Loucy (cell line): Measurements from ENCODE around the gene PGAP6.
"Not testable (repeated sequence)": the region's sequence is repeated elsewhere in the genome, so short reads cannot be mapped to it uniquely, and the experiment has no call there.

Experiments used
- H2AFZ ChIP-seq: fragments of 200-600 bp; sonication (generic); 2 replicates; pipeline ENCODE4 v1.6.0; 2016; ENCODE audit warnings: antibody characterized with exemption, mild to moderate bottlenecking, low read length, moderate library complexity
- H3F3A ChIP-seq: fragments of 200-600 bp; 2 replicates; pipeline ENCODE4 v1.6.0; 2016; ENCODE audit warnings: antibody characterized with exemption, low read depth, mild to moderate bottlenecking
- H3K27me3 ChIP-seq: fragments of 200-600 bp; sonication (generic); 2 replicates; pipeline ENCODE4 v1.6.1; 2014; ENCODE audit warnings: low read length, mild to moderate bottlenecking; ENCODE audit not compliant: insufficient read depth, poor library complexity, severe bottlenecking
- H3K36me3 ChIP-seq: fragments of 200-600 bp; sonication (generic); 2 replicates; pipeline ENCODE4 v1.6.1; 2016; ENCODE audit warnings: low read length; ENCODE audit not compliant: insufficient read depth
- H3K4me1 ChIP-seq: fragments of 200-600 bp; sonication (generic); 2 replicates; pipeline ENCODE4 v1.5.1; 2014; ENCODE audit warnings: low read length, mild to moderate bottlenecking; ENCODE audit not compliant: insufficient read depth, poor library complexity, severe bottlenecking
- H3K4me2 ChIP-seq: fragments of 200-600 bp; sonication (generic); 2 replicates; pipeline ENCODE4 v1.6.0; 2014; ENCODE audit warnings: antibody characterized with exemption, low read length, low read depth, mild to moderate bottlenecking; ENCODE audit not compliant: poor library complexity, severe bottlenecking
- H3K4me3 ChIP-seq: fragments of 200-600 bp; sonication (generic); 2 replicates; pipeline ENCODE4 v1.5.1; 2014; ENCODE audit warnings: low read length, mild to moderate bottlenecking, mixed read lengths; ENCODE audit not compliant: poor library complexity, severe bottlenecking
- H3K79me2 ChIP-seq: fragments of 200-600 bp; sonication (generic); 2 replicates; pipeline ENCODE4 v1.6.1; 2014; ENCODE audit warnings: low read length; ENCODE audit not compliant: insufficient read depth
- H3K9ac ChIP-seq: fragments of 200-600 bp; sonication (generic); 2 replicates; pipeline ENCODE4 v1.6.0; 2014; ENCODE audit warnings: mild to moderate bottlenecking, low read depth, low read length, moderate library complexity; ENCODE audit not compliant: poor library complexity, severe bottlenecking
- H3K9me2 ChIP-seq: fragments of 200-600 bp; sonication (generic); replicated peaks from 2 replicates; pipeline ENCODE4 v1.6.1; 2016; ENCODE audit warnings: low read depth, low read length, mixed read lengths
- H3K9me3 ChIP-seq: fragments of 200-600 bp; sonication (generic); 2 replicates; pipeline ENCODE4 v1.6.1; 2014; ENCODE audit warnings: mild to moderate bottlenecking, antibody characterized with exemption, low read length, low read depth; ENCODE audit not compliant: insufficient read depth
- H4K20me1 ChIP-seq: fragments of 200-600 bp; sonication (generic); 2 replicates; pipeline ENCODE4 v1.6.0; 2014; ENCODE audit warnings: antibody characterized with exemption, low read length, mild to moderate bottlenecking; ENCODE audit not compliant: insufficient read depth, poor library complexity, severe bottlenecking
- EZH2phosphoT487 ChIP-seq: fragments of 200-600 bp; IDR thresholded peaks from 2 replicates; pipeline ENCODE4 v1.6.1; 2018; ENCODE audit warnings: antibody characterized with exemption, mild to moderate bottlenecking, moderate library complexity, borderline replicate concordance
- TF ChIP-seq, protein P1 (sequence below): fragments of 200-600 bp; sonication (generic); conservative IDR thresholded peaks from 2 replicates; pipeline ENCODE4 v1.5.1; 2014; ENCODE audit warnings: mild to moderate bottlenecking, antibody characterized with exemption, low read length

The PGAP6 gene

DNA sequence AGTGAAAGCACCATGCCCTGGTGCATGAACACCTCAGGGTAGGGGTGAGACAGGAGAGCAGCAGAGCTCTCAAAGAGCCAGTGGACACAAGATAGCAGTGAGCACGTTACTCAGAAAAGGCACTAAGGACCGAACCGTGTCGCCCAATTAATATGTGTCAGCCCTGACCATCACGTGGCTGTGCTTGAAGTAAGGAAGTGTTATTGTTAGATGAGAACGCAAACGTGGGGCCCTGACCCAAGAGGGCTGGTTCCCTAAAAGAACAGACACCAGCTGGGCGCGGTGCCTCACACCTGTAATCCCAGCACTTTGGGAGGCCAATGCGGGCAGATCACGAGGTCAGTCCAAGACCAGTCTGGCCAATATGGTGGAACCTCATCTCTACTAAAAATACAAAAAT, 45.5 kb downstream of the PGAP6 start:
- Histone ChIP-seq H4K20me1 (no peaks in the 10 kb centered on the region), H3F3A (no peaks in the 10 kb centered on the region), H3K4me2 (no peak overlapping the region)

DNA sequence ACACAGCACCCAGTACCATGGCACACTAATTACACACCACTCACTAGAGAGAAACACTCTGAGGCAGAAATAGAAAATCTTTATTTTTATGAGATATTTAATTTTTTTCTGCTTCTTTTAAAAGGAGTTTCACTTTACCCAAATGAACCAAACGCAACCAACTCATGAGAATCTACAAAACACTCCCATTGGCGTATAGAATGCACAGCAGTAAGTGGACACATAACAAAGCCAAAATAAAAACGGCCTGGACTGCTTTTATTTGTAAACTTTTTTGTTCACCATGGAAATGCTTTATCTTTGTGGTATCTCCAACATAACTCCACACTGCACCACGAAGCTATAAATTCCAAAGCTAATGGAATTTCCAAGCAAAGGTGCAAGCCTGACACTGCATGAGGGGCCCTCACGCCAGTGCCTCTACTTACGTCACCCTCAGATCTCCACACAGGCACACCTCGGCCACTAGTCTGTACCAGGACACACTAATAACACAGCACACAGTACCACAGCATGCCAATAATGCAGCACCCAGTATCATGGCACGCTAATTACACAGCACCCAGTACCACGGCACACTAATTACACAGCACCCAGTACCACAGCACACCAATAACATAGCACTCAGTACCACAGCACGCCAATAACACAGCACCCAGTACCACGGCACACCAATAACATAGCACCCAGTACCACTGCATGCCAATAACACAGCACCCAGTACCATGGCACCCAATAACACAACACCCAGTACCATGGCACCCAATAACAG, 46.7 kb downstream of the PGAP6 start:
- not testable (repeated sequence) for H2AFZ ChIP-seq, H3F3A ChIP-seq, H3K9me3 ChIP-seq, H3K9me2 ChIP-seq, H4K20me1 ChIP-seq, H3K4me2 ChIP-seq, H3K27me3 ChIP-seq, H3K4me3 ChIP-seq, H3K9ac ChIP-seq, H3K36me3 ChIP-seq
- Histone ChIP-seq H3K4me1 (peaks cover 18% of the 10 kb centered on the region), H3K79me2 (peaks cover 72% of the 10 kb centered on the region)

More for the DNA sequence above, 45.5 kb downstream of the PGAP6 start:
- H3K36me3 ChIP-seq: no peaks in the 10 kb centered on the region
- peaks cover 16% of the 10 kb centered on the region for H3K4me1 ChIP-seq
- no peak overlapping the region for H3K9ac ChIP-seq
- no peak overlapping the region for H3K4me3 ChIP-seq
- no peaks in the 10 kb centered on the region for H3K9me3 ChIP-seq
- peaks cover 69% of the 10 kb centered on the region for H3K79me2 ChIP-seq
- TF ChIP-seq, protein P1, sequence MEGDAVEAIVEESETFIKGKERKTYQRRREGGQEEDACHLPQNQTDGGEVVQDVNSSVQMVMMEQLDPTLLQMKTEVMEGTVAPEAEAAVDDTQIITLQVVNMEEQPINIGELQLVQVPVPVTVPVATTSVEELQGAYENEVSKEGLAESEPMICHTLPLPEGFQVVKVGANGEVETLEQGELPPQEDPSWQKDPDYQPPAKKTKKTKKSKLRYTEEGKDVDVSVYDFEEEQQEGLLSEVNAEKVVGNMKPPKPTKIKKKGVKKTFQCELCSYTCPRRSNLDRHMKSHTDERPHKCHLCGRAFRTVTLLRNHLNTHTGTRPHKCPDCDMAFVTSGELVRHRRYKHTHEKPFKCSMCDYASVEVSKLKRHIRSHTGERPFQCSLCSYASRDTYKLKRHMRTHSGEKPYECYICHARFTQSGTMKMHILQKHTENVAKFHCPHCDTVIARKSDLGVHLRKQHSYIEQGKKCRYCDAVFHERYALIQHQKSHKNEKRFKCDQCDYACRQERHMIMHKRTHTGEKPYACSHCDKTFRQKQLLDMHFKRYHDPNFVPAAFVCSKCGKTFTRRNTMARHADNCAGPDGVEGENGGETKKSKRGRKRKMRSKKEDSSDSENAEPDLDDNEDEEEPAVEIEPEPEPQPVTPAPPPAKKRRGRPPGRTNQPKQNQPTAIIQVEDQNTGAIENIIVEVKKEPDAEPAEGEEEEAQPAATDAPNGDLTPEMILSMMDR: no peak
- no peak for TF ChIP-seq EZH2phosphoT487
- H3K9me2 ChIP-seq: no peaks in the 10 kb centered on the region
- no peak overlapping the region for H2AFZ ChIP-seq
- H3K27me3 ChIP-seq: no peaks in the 10 kb centered on the region

DNA sequence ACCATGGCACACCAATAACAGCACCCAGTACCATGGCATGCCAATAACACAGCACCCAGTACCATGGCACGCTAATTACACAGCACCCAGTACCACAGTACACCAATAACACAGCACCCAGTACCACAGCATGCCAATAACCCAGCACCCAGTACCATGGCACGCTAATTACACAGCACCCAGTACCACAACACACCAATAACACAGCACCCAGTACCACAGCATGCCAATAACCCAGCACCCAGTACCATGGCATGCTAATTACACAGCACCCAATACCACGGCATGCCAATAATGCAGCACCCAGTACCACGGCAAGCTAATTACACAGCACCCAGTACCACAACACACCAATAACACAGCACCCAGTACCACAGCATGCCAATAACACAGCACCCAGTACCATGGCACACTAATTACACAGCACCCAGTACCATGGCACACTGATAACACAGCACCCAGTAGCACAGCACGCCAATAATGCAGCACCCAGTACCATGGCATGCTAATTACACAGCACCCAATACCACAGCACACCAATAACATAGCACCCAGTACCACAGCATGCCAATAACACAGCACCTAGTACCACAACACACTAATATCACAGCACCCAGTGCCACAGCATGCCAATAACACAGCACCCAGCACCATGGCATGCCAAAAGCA, 47.5 kb downstream of the PGAP6 start:
- not testable (repeated sequence) for H3K4me3 ChIP-seq, H3K36me3 ChIP-seq, H3K9me3 ChIP-seq, H3K27me3 ChIP-seq, H3F3A ChIP-seq, H2AFZ ChIP-seq, H3K9me2 ChIP-seq, H4K20me1 ChIP-seq, H3K9ac ChIP-seq, H3K4me2 ChIP-seq
- peaks cover 67% of the 10 kb centered on the region for H3K79me2 ChIP-seq
- peaks cover 12% of the 10 kb centered on the region for H3K4me1 ChIP-seq

DNA sequence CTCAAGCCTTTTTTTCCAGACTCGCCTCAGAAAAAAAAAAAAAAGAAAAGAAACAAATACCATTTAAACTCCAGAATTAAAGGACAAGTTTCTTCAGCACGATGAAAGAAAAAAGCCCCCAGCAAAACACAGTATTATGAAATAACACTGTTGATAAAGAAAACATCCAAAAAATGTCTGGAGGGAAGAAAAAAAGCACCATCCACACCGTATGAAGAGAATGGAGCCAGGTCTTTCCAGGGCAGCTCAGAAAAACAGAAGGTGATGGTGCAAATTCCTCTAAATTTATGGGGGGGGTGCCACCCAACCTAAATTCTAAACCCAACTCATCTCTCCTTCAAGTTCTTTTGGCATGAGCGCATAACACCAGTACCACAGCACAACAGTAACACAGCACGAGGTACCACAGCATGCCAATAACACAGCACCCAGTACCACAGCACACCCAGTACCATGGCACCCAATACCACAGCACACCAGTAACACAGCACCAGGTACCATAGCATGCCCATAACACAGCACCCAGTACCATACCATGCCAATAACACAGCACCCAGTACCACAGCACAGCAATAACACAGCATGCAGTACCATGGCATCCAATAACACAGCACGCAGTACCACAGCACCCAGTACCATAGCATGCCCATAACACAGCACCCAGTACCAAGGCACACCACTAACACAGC, 48.2 kb downstream of the PGAP6 start:
- Histone ChIP-seq H3K36me3 (no peaks in the 10 kb centered on the region), H3K27me3 (no peaks in the 10 kb centered on the region), H3K9ac (no peak overlapping the region), H3K9me3 (no peaks in the 10 kb centered on the region), H3K4me1 (peaks cover 12% of the 10 kb centered on the region), H3K4me3 (no peak overlapping the region), H4K20me1 (no peaks in the 10 kb centered on the region), H3K9me2 (no peaks in the 10 kb centered on the region), H3K4me2 (no peak overlapping the region), H3F3A (no peaks in the 10 kb centered on the region), H3K79me2 (peaks cover 67% of the 10 kb centered on the region), H2AFZ (no peak overlapping the region)
- TF ChIP-seq, protein P1: no peak
- no peak for TF ChIP-seq EZH2phosphoT487

DNA sequence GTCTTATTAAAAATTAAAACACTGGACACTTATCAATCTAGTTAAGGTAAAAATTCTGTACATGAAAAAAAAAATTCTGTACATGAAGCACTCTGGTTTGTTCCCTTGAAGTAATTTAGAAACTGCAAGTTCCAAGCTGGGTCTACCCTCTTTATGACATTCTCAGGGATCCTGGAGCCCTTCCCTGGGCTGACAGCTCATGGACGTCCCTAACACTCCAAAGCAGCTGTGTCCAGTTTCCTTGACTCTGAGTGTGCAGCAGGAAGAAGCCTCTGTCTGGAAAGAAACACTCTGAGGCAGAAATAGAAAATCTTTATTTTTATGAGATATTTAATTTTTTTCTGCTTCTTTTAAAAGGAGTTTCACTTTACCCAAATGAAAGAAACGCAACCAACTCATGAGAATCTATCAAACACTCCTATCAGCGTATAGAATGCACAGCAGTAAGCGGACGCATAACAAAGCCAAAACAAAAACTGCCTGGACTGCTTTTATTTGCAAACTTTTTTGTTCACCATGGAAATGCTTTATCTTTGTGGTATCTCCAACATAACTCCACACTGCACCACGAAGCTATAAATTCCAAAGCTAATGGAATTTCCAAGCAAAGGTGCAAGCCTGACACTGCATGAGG, 50.5 kb downstream of the PGAP6 start:
- not testable (repeated sequence) for H3K9me3 ChIP-seq, H3K36me3 ChIP-seq, H3K4me2 ChIP-seq, H3K9me2 ChIP-seq, H2AFZ ChIP-seq, H3K4me3 ChIP-seq, H4K20me1 ChIP-seq, H3K9ac ChIP-seq, H3F3A ChIP-seq, H3K27me3 ChIP-seq
- Histone ChIP-seq H3K79me2 (peaks cover 55% of the 10 kb centered on the region), H3K4me1 (peaks cover 19% of the 10 kb centered on the region)
